ENCODE data around the gene CBFA2T2. TPM values are rescaled to one million over a fixed set of nuclear protein-coding genes. Genes with fewer than 3 reads are reported as not detected.

The CBFA2T2 gene
- total RNA-seq, 4 donors from 2014 or later, result 17.2 to 24.6 (median 21.7) TPM

DNA sequence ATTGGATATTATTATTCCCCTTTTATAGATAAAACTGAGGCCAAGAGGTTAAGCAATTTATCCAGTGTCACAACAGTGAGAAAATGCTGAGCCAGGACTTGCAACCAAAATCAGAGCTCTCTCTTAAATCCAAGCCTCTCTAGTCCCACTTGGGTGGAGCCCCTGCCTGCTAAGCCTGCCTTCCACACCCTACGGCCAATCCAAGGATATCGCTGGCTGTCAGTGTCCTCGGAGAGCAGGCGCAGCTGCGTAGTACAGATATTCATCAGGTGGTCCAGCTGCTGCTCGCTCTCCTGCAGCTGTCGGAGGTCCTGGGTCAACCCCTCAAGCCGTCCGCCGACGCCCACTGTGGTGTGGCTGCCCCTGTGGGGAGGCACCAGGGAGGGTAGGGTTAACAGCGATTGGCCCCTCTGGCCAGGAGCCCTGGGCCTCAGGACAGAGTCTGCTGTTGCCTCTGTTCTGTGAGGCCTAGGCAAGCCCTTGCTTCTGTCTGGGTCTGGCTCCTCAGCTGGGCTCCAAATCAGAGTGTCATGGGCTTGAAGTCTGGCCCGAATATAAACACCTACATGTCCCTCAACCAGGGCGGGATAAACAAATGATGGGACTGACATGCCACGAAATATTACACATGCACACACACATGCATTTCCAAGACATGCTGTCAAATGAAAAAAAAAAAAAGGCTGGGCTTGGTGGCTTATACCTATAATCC is 188.3 kb downstream of the CBFA2T2 start:
- TF ChIP-seq CTCF (IDR thresholded peaks at IDR 0.05) (no peak), POLR2A (IDR thresholded peaks at IDR 0.05) (no peak)
- no peak overlapping the region for H3K4me3 ChIP-seq (ENCODE audit: low read depth, poor library complexity, severe bottlenecking)
- intact Hi-C loops (cut with DNase I; ENCODE audit: low total_unique reads), result no loop called here
- 68 to 74% methylated on average over 12 to 15 of the region's 15 CpGs for WGBS, 2 donors
- peak in 1 of 2 donors; percentile 72 for DNase-seq (ENCODE audit: low spot score in 2 of 2)

DNA sequence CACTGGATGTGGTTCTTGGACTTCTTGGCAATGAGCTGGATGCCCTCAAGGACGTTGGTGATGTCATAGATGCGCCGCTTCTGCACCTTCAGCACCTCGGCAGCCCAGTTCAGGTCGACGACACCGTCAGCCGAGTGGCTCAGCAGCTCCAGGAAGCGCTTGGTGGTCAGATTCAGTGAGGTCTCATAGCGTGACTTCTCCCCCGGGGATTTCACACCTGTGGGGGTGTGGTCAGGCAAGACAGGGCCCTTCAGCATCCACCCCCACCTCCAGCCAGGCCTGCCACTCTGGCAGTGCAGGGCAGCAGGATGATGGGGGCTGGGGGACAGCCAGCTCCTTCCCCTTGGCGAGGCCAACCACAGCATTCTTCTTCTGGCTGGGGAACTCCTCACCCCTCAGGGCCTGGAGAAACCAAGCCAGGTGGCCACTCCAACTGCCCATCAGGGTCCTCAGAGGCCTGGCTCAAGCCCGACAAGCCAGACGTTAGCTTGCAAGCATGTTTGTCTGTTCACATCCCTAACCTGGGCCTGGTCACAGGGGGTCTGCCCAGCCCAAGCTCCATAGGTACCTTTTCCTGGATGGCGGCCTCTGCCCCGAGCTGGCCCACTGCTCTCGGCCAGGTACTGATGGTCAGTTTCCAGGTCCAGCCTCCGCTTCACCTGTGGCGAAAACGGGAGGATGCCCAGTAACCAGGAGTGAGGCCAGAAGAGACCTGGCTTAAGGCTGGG is 190.0 kb downstream of the CBFA2T2 start:
- 85 to 90% methylated on average over 8 to 20 of the region's 20 CpGs for WGBS, 2 donors
- intact Hi-C loops (cut with DNase I; ENCODE audit: low total_unique reads), result no loop called here
- no peak overlapping the region for H3K4me3 ChIP-seq (ENCODE audit: low read depth, poor library complexity, severe bottlenecking)
- TF ChIP-seq POLR2A (IDR thresholded peaks at IDR 0.05), result no peak
- TF ChIP-seq CTCF (IDR thresholded peaks at IDR 0.05), result no peak
- DNase-seq (ENCODE audit: low spot score in 2 of 2), result no peak

DNA sequence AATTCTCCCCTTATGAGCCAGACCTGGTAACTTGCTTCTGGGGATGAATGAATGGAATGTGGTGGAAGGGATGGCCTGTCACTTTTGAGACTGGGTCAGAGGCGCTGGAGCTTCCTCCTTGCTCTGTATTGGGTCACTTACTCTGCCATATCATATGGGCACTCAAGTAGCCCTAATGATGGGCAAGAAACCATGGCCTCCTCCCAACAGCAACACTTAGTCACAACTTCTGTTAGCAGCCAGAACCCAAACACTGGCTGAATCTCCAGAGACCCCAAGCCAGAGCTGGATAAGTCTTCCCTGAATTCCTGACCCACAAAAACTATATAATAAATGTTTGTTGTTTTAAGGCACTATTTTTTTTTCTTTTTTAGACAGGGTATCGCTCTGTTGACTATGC is 190.8 kb downstream of the CBFA2T2 start:
- intact Hi-C loops (cut with DNase I; ENCODE audit: low total_unique reads), result no loop called here
- no peak for DNase-seq (ENCODE audit: low spot score in 2 of 2)
- H3K4me3 ChIP-seq (ENCODE audit: low read depth, poor library complexity, severe bottlenecking), result no peak overlapping the region
- WGBS, 2 donors, result 89 to 90% methylated on average over 2 of the region's 2 CpGs
- TF ChIP-seq CTCF (IDR thresholded peaks at IDR 0.05), result no peak
- TF ChIP-seq POLR2A (IDR thresholded peaks at IDR 0.05), result no peak

GRCh38 chr20:33681288-33681687 is 191.4 kb downstream of the CBFA2T2 start:
- TF ChIP-seq CTCF (IDR thresholded peaks at IDR 0.05) (no peak), POLR2A (IDR thresholded peaks at IDR 0.05) (no peak)
- 92 to 95% methylated on average over 5 of the region's 5 CpGs for WGBS, 2 donors
- intact Hi-C loops (cut with DNase I; ENCODE audit: low total_unique reads), result no loop called here
- no peak overlapping the region for H3K4me3 ChIP-seq (ENCODE audit: low read depth, poor library complexity, severe bottlenecking)
- DNase-seq (ENCODE audit: low spot score in 2 of 2), result no peak

GRCh38 chr20:33681728-33682353 is 191.9 kb downstream of the CBFA2T2 start:
- intact Hi-C loops (cut with DNase I; ENCODE audit: low total_unique reads), result no loop called here
- 82 to 83% methylated on average over 9 of the region's 9 CpGs for WGBS, 2 donors

More at GRCh38 chr20:33681728-33682353, 191.9 kb downstream of the CBFA2T2 start:
- DNase-seq (ENCODE audit: low spot score in 2 of 2), result no peak
- no peak for TF ChIP-seq POLR2A (IDR thresholded peaks at IDR 0.05)
- TF ChIP-seq CTCF (IDR thresholded peaks at IDR 0.05), result no peak
- H3K4me3 ChIP-seq (ENCODE audit: low read depth, poor library complexity, severe bottlenecking), result no peak overlapping the region

Data from lower leg skin (tissue), 4 donors.